ENCODE measurements around the gene KCNMB1. TPM values are rescaled to one million over a fixed set of nuclear protein-coding genes. Genes with fewer than 3 reads are reported as not detected.
A peak's percentile ranks its signal among the peaks of the same experiment; 100 is the strongest.

KCNMB1 gene
- total and polyA plus RNA-seq, 2 donors (not counting 1 experiment from before 2014, with no cell fraction given): not detected

GRCh38 chr5:170423692-170424091, 34.5 kb upstream of the KCNMB1 start:
- peaks cover 5% of the 10 kb centered on the region for H3K27me3 ChIP-seq (ENCODE audit: control insufficient read depth, insufficient read depth, low read length)
- H2AFZ ChIP-seq (ENCODE audit: low read length): no peak overlapping the region
- H3K79me2 ChIP-seq (ENCODE audit: control insufficient read depth, insufficient read depth, low read length): no peaks in the 10 kb centered on the region
- no peaks in the 10 kb centered on the region for H4K20me1 ChIP-seq (ENCODE audit: control insufficient read depth, extremely low read depth, insufficient read depth, low read length)
- no peak overlapping the region for H3K9ac ChIP-seq (ENCODE audit: insufficient read depth, low read length)
- no peaks in the 10 kb centered on the region for H3K9me3 ChIP-seq (ENCODE audit: control insufficient read depth, insufficient read depth, low read depth, low read length)
- TF ChIP-seq CTCF (conservative IDR thresholded peaks at IDR 0.05 in 1 of 2, IDR thresholded peaks at IDR 0.05 in 1 of 2; ENCODE audit: low read depth in 1 of 2, low read length in 2 of 2) (no peak), EZH2 (IDR thresholded peaks at IDR 0.05; ENCODE audit: low read length, missing control alignments) (no peak)
- no peak overlapping the region for H3K27ac ChIP-seq (ENCODE audit: insufficient read depth, low read length)
- H3K4me3 ChIP-seq (replicated peaks in 1 of 4; ENCODE audit: control extremely low read depth in 1 of 4, insufficient read depth in 1 of 4, low read depth in 3 of 4, low read length in 4 of 4): no peak overlapping the region
- no peaks in the 10 kb centered on the region for H3K36me3 ChIP-seq (ENCODE audit: control insufficient read depth, insufficient read depth, low read length)
- DNase-seq (ENCODE audit: low read depth in 2 of 2): no peak
- H3K4me2 ChIP-seq (ENCODE audit: extremely low read depth, insufficient read depth, low read length): no peak overlapping the region
- no peaks in the 10 kb centered on the region for H3K4me1 ChIP-seq (ENCODE audit: control insufficient read depth, extremely low read depth, insufficient read depth, low read length)

GRCh38 chr5:170421826-170422225, 32.7 kb upstream of the KCNMB1 start:
- no peak overlapping the region for H3K4me3 ChIP-seq (replicated peaks in 1 of 4; ENCODE audit: control extremely low read depth in 1 of 4, insufficient read depth in 1 of 4, low read depth in 3 of 4, low read length in 4 of 4)
- no peaks in the 10 kb centered on the region for H3K9me3 ChIP-seq (ENCODE audit: control insufficient read depth, insufficient read depth, low read depth, low read length)
- no peaks in the 10 kb centered on the region for H3K4me1 ChIP-seq (ENCODE audit: control insufficient read depth, extremely low read depth, insufficient read depth, low read length)
- no peaks in the 10 kb centered on the region for H3K36me3 ChIP-seq (ENCODE audit: control insufficient read depth, insufficient read depth, low read length)
- H4K20me1 ChIP-seq (ENCODE audit: control insufficient read depth, extremely low read depth, insufficient read depth, low read length): no peaks in the 10 kb centered on the region
- H3K79me2 ChIP-seq (ENCODE audit: control insufficient read depth, insufficient read depth, low read length): no peaks in the 10 kb centered on the region
- no peak overlapping the region for H2AFZ ChIP-seq (ENCODE audit: low read length)
- DNase-seq (ENCODE audit: low read depth in 2 of 2): no peak
- H3K9ac ChIP-seq (ENCODE audit: insufficient read depth, low read length): no peak overlapping the region
- no peak overlapping the region for H3K4me2 ChIP-seq (ENCODE audit: extremely low read depth, insufficient read depth, low read length)
- H3K27me3 ChIP-seq (ENCODE audit: control insufficient read depth, insufficient read depth, low read length): peaks cover 5% of the 10 kb centered on the region
- H3K27ac ChIP-seq (ENCODE audit: insufficient read depth, low read length): no peak overlapping the region
- no peak for TF ChIP-seq EZH2 (IDR thresholded peaks at IDR 0.05; ENCODE audit: low read length, missing control alignments)
- TF ChIP-seq CTCF (conservative IDR thresholded peaks at IDR 0.05 in 1 of 2, IDR thresholded peaks at IDR 0.05 in 1 of 2; ENCODE audit: low read depth in 1 of 2, low read length in 2 of 2): no peak

- TF ChIP-seq CTCF (conservative IDR thresholded peaks at IDR 0.05 in 1 of 2, IDR thresholded peaks at IDR 0.05 in 1 of 2; ENCODE audit: low read depth in 1 of 2, low read length in 2 of 2) (peak; percentile 64 to 77), EZH2 (IDR thresholded peaks at IDR 0.05; ENCODE audit: low read length, missing control alignments) (no peak)
- peaks cover 5% of the 10 kb centered on the region for H3K27me3 ChIP-seq (ENCODE audit: control insufficient read depth, insufficient read depth, low read length)
- peak; percentile 61 to 74 for DNase-seq (ENCODE audit: low read depth in 2 of 2)
These were observed 31.7 kb upstream of the KCNMB1 start for GRCh38 chr5:170420806-170421412.

More at GRCh38 chr5:170420806-170421412, 31.7 kb upstream of the KCNMB1 start:
- no peak overlapping the region for H3K4me3 ChIP-seq (replicated peaks in 1 of 4; ENCODE audit: control extremely low read depth in 1 of 4, insufficient read depth in 1 of 4, low read depth in 3 of 4, low read length in 4 of 4)
- H3K9me3 ChIP-seq (ENCODE audit: control insufficient read depth, insufficient read depth, low read depth, low read length): no peaks in the 10 kb centered on the region
- no peak overlapping the region for H3K9ac ChIP-seq (ENCODE audit: insufficient read depth, low read length)
- no peak overlapping the region for H3K27ac ChIP-seq (ENCODE audit: insufficient read depth, low read length)
- H4K20me1 ChIP-seq (ENCODE audit: control insufficient read depth, extremely low read depth, insufficient read depth, low read length): no peaks in the 10 kb centered on the region
- H3K4me1 ChIP-seq (ENCODE audit: control insufficient read depth, extremely low read depth, insufficient read depth, low read length): no peaks in the 10 kb centered on the region
- no peak overlapping the region for H3K4me2 ChIP-seq (ENCODE audit: extremely low read depth, insufficient read depth, low read length)
- no peaks in the 10 kb centered on the region for H3K79me2 ChIP-seq (ENCODE audit: control insufficient read depth, insufficient read depth, low read length)
- no peak overlapping the region for H2AFZ ChIP-seq (ENCODE audit: low read length)
- H3K36me3 ChIP-seq (ENCODE audit: control insufficient read depth, insufficient read depth, low read length): no peaks in the 10 kb centered on the region
